B cell (primary cell): ENCODE data around the gene ZDHHC1. TPM values are rescaled to one million over a fixed set of nuclear protein-coding genes. Genes with fewer than 3 reads are reported as not detected.
A peak's percentile ranks its signal among the peaks of the same experiment; 100 is the strongest.

Source experiments
- ATAC-seq: fragments of 200-7000 bp; cut with Tn5 transposase; one replicate; pipeline ENCODE4 v1.10.0; 2021; ENCODE audit warnings: low read depth, mild to moderate bottlenecking, moderate number of reproducible peaks, moderate library complexity
- CTCF ChIA-PET: fragments of 350-600 bp; sonication (Branson Sonifier 250); formaldehyde crosslinking; loops from one replicate; lab custom pipeline; 2021; ENCODE audit warnings: antibody characterized with exemption, inconsistent platforms; lab: Charles Lee
- POLR2A ChIA-PET: fragments of 350-600 bp; sonication (Branson Sonifier 250); formaldehyde crosslinking; loops from one replicate; lab custom pipeline; 2021; ENCODE audit warnings: antibody characterized with exemption; lab: Charles Lee
- DNase-seq: peaks from one replicate; pipeline ENCODE4 v3.0.0; 2013
- H2AFZ ChIP-seq: 2 replicates; pipeline ENCODE4 v1.6.1; 2012; ENCODE audit warnings: mild to moderate bottlenecking, low read depth, low read length; ENCODE audit not compliant: insufficient read depth, poor library complexity, severe bottlenecking
- H3K27ac ChIP-seq, 2 donors: 1 replicate in 1 of 2; 2 replicates in 1 of 2; pipeline ENCODE4 v1.5.1; 2012 to 2013; ENCODE audit warnings: low read length in 2 of 2, mild to moderate bottlenecking in 2 of 2, moderate library complexity in 1 of 2
- H3K27me3 ChIP-seq, 4 experiments: fragments of 200-600 bp in 1 of 4; sonication (generic) in 1 of 4; replicated peaks in 1 of 4; 1 replicate in 2 of 4; 2 replicates in 2 of 4; pipeline versions ENCODE4 v1.6.1 to v1.7.0; 2013 to 2016; ENCODE audit warnings: low read length in 3 of 4, mild to moderate bottlenecking in 2 of 4, mixed read lengths in 1 of 4, moderate library complexity in 1 of 4; ENCODE audit not compliant: insufficient read depth in 4 of 4, control insufficient read depth in 3 of 4; ENCODE audit errors: control extremely low read depth in 1 of 4
- H3K36me3 ChIP-seq, 2 experiments: replicated peaks in 1 of 2; 1 replicate in 1 of 2; 2 replicates in 1 of 2; pipeline versions ENCODE4 v1.6.1 to v1.7.1; 2013; ENCODE audit warnings: low read length in 1 of 2; ENCODE audit not compliant: insufficient read depth in 2 of 2, control insufficient read depth in 1 of 2; ENCODE audit errors: control extremely low read depth in 1 of 2, extremely low read depth in 1 of 2
- H3K4me1 ChIP-seq, 2 donors: fragments of 200-600 bp in 1 of 2; sonication (generic) in 1 of 2; 1 replicate in 1 of 2; 2 replicates in 1 of 2; pipeline versions ENCODE4 v1.5.1 to v1.6.1; 2013 to 2017; ENCODE audit warnings: low read length in 2 of 2; ENCODE audit not compliant: control insufficient read depth in 2 of 2, insufficient read depth in 2 of 2
- H3K4me2 ChIP-seq: replicated peaks from 2 replicates; pipeline ENCODE3; 2012; ENCODE audit warnings: mild to moderate bottlenecking, low read depth, low read length; ENCODE audit not compliant: poor library complexity, severe bottlenecking
- H3K4me3 ChIP-seq, 5 experiments: fragments of 200-600 bp in 1 of 5; sonication (generic) in 1 of 5; 1 replicate in 3 of 5; 2 replicates in 2 of 5; pipeline versions ENCODE4 v1.5.1 to v1.7.0; 2011 to 2016; ENCODE audit warnings: low read length in 4 of 5, mild to moderate bottlenecking in 4 of 5, low read depth in 2 of 5, control low read depth in 1 of 5, moderate library complexity in 1 of 5; ENCODE audit not compliant: insufficient read depth in 1 of 5; ENCODE audit errors: control extremely low read depth in 1 of 5, extremely low read depth in 1 of 5
- H3K79me2 ChIP-seq: fragments of 200-600 bp; sonication (generic); one replicate; pipeline ENCODE4 v1.6.0; 2016; ENCODE audit warnings: low read length; ENCODE audit not compliant: control insufficient read depth, insufficient read depth
- H3K9ac ChIP-seq: fragments of 200-600 bp; sonication (generic); 2 replicates; pipeline ENCODE4 v1.6.1; 2017; ENCODE audit warnings: mild to moderate bottlenecking, low read length, moderate library complexity
- H3K9me3 ChIP-seq, 3 donors: one replicate each; pipeline versions ENCODE4 v1.6.1 to v1.7.1; 2013; ENCODE audit warnings: low read length in 2 of 3; ENCODE audit not compliant: control insufficient read depth in 2 of 3, insufficient read depth in 1 of 3; ENCODE audit errors: control extremely low read depth in 1 of 3
- H4K20me1 ChIP-seq: 2 replicates; pipeline ENCODE4 v1.6.0; 2012; ENCODE audit warnings: mild to moderate bottlenecking, low read length; ENCODE audit not compliant: insufficient read depth, control insufficient read depth, poor library complexity, severe bottlenecking
- H3K27ac Mint-ChIP-seq: one replicate; pipeline ENCODE4 v1.8.0; 2021; ENCODE audit warnings: mixed read lengths
- H3K27me3 Mint-ChIP-seq: one replicate; pipeline ENCODE4 v1.8.0; 2021; ENCODE audit warnings: mixed read lengths
- H3K4me1 Mint-ChIP-seq: one replicate; pipeline ENCODE4 v1.8.0; 2021; ENCODE audit warnings: mixed read lengths
- H3K4me3 Mint-ChIP-seq: one replicate; pipeline ENCODE4 v1.8.0; 2021; ENCODE audit warnings: mixed read lengths
- H3K9me3 Mint-ChIP-seq: one replicate; pipeline ENCODE4 v1.8.0; 2022; ENCODE audit warnings: mixed read lengths; ENCODE audit not compliant: insufficient read depth
- EZH2 ChIP-seq: IDR thresholded peaks from 2 replicates; pipeline ENCODE4 v1.6.1; 2012; ENCODE audit warnings: borderline replicate concordance, low read depth, mild to moderate bottlenecking, moderate library complexity, low read length; ENCODE audit not compliant: insufficient read depth, poor library complexity, severe bottlenecking
- WGBS: methylation state at CpG from one replicate; pipeline ENCODE4 v1.1.5; 2013; ENCODE audit warnings: missing lambda C conversion rate; ENCODE audit not compliant: insufficient coverage; 5-methylcytosine and 5-hydroxymethylcytosine counted together
- intact Hi-C: fragments of 100-400 bp; cut with micrococcal nuclease; formaldehyde crosslinking; loops from one replicate; pipeline ENCODE4 v1.10.0; 2022
- polyA plus RNA-seq: library from polyadenylated mRNA; depleted of rRNA; stranded (reverse); fragments of >200 nt; gene quantifications from 2 replicates; pipeline ENCODE4 v1.2.3, GENCODE V29; 2012
- total RNA-seq, 2 donors: library from RNA; stranded (reverse); fragments of 120-200 nt in 1 of 2; gene quantifications; 1 replicate in 1 of 2; 2 replicates in 1 of 2; pipeline versions ENCODE4 v1.2.3 to v1.2.4, GENCODE V29; 2013 to 2022
- TF ChIP-seq, protein P1 (sequence below): fragments of 200-600 bp; IDR thresholded peaks from one replicate; pipeline ENCODE4 v1.8.0; 2022; ENCODE audit warnings: antibody characterized with exemption, mild to moderate bottlenecking

The ZDHHC1 gene
- total and polyA plus RNA-seq, 2 donors (not counting 1 experiment from before 2014, with no cell fraction given) = 0.58 to 2.8 TPM

GRCh38 chr16:67431775-67432505 is 15.7 kb upstream of the ZDHHC1 start:
- CTCF ChIA-PET = interaction anchor here (0.7 to 1.2 kb wide), 2 partner anchors 33 to 89 kb away, joined by 3 to 4 read pairs; no protein-coding TSS in a partner anchor
- no peaks in the 10 kb centered on the region for H4K20me1 ChIP-seq
- WGBS = 68% methylated on average over 8 of the region's 13 CpGs
- H2AFZ ChIP-seq = peak overlapping the region; percentile 46
- TF ChIP-seq, protein P1, sequence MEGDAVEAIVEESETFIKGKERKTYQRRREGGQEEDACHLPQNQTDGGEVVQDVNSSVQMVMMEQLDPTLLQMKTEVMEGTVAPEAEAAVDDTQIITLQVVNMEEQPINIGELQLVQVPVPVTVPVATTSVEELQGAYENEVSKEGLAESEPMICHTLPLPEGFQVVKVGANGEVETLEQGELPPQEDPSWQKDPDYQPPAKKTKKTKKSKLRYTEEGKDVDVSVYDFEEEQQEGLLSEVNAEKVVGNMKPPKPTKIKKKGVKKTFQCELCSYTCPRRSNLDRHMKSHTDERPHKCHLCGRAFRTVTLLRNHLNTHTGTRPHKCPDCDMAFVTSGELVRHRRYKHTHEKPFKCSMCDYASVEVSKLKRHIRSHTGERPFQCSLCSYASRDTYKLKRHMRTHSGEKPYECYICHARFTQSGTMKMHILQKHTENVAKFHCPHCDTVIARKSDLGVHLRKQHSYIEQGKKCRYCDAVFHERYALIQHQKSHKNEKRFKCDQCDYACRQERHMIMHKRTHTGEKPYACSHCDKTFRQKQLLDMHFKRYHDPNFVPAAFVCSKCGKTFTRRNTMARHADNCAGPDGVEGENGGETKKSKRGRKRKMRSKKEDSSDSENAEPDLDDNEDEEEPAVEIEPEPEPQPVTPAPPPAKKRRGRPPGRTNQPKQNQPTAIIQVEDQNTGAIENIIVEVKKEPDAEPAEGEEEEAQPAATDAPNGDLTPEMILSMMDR = no peak
- TF ChIP-seq EZH2 = no peak
- H3K27me3 ChIP-seq = peaks cover 0 to 36% (median 15%) of the 10 kb centered on the region in 4 experiments
- peaks cover 31% of the 10 kb centered on the region for H3K27me3 Mint-ChIP-seq
- intact Hi-C loops = no loop called here
- no peak overlapping the region for H3K27ac ChIP-seq
- H3K4me1 Mint-ChIP-seq = peaks cover 35% of the 10 kb centered on the region
- H3K9ac ChIP-seq = peak overlapping the region; percentile 43
- H3K4me1 ChIP-seq = peaks cover 27 to 36% of the 10 kb centered on the region in 2 donors
- H3K9me3 ChIP-seq = no peaks in the 10 kb centered on the region
- H3K4me3 ChIP-seq = peak overlapping the region in 3 of 5 experiments; percentile 25 to 62 (median 41)
- H3K27ac Mint-ChIP-seq = no peak overlapping the region
- POLR2A ChIA-PET = interaction anchor here (0.6 kb wide), 1 partner anchor 188 kb away, joined by 7 read pairs; no protein-coding TSS in a partner anchor
- DNase-seq (no peak), ATAC-seq (no peak)
- no peaks in the 10 kb centered on the region for H3K79me2 ChIP-seq
- H3K9me3 Mint-ChIP-seq = no peaks in the 10 kb centered on the region
- peak overlapping the region; percentile 92 for H3K4me2 ChIP-seq
- no peaks in the 10 kb centered on the region for H3K36me3 ChIP-seq
- H3K4me3 Mint-ChIP-seq = peak overlapping the region; percentile 81
